HepG2 (cell line): ENCODE data around the gene TM4SF5. TPM values are rescaled to one million over a fixed set of nuclear protein-coding genes. Genes with fewer than 3 reads are reported as not detected.

Experiments used
- HNF4G ChIP-seq, 2 experiments: sonication (generic) in 1 of 2; formaldehyde crosslinking in 1 of 2; IDR thresholded peaks; 2 replicates each; pipeline versions ENCODE4 v1.4.0 to v1.6.1; 2011 to 2020; ENCODE audit warnings: borderline replicate concordance in 2 of 2, low read depth in 2 of 2, mild to moderate bottlenecking in 2 of 2, low read length in 1 of 2, missing genetic modification reagents in 1 of 2, moderate library complexity in 1 of 2
- HOXA5 ChIP-seq: sonication (generic); formaldehyde crosslinking; IDR thresholded peaks from 2 replicates; pipeline ENCODE4 v1.4.0; 2020; ENCODE audit warnings: missing genetic modification reagents
- HOXA7 ChIP-seq: sonication (generic); formaldehyde crosslinking; IDR thresholded peaks from 2 replicates; pipeline ENCODE4 v1.8.1; 2022; ENCODE audit warnings: mild to moderate bottlenecking, missing genetic modification reagents, moderate library complexity
- POLR2G ChIP-seq: fragments of 200-400 bp; formaldehyde crosslinking; IDR thresholded peaks from 2 replicates; pipeline ENCODE4 v1.6.1; 2018; ENCODE audit warnings: mild to moderate bottlenecking, low read depth, low read length, moderate library complexity
- RAD21 ChIP-seq: fragments of 450-650 bp; formaldehyde crosslinking; IDR thresholded peaks from 2 replicates; pipeline ENCODE4 v1.5.0; 2020; ENCODE audit warnings: mild to moderate bottlenecking
- SIN3A ChIP-seq: IDR thresholded peaks from 2 replicates; pipeline ENCODE4 v1.6.1; 2011; ENCODE audit warnings: low read depth, mild to moderate bottlenecking, control low read depth, low read length, borderline replicate concordance
- TCF12 ChIP-seq, 2 experiments: fragments of 450-650 bp in 1 of 2; sonication (generic) in 1 of 2; formaldehyde crosslinking in 1 of 2; IDR thresholded peaks; 2 replicates each; pipeline versions ENCODE4 v1.6.1 to v1.8.0; 2017 to 2022; ENCODE audit warnings: antibody characterized with exemption in 1 of 2, mild to moderate bottlenecking in 1 of 2, missing genetic modification reagents in 1 of 2, moderate library complexity in 1 of 2
- U2AF2 ChIP-seq: fragments of 200-400 bp; formaldehyde crosslinking; IDR thresholded peaks from 2 replicates; pipeline ENCODE4 v1.6.1; 2017; ENCODE audit warnings: low read depth, mild to moderate bottlenecking, low read length
- USF2 ChIP-seq, 2 experiments: sonication (generic) in 1 of 2; formaldehyde crosslinking in 1 of 2; IDR thresholded peaks; 2 replicates each; pipeline versions ENCODE4 v1.5.1 to v1.6.1; 2011 to 2020; ENCODE audit warnings: borderline replicate concordance in 1 of 2, low read depth in 1 of 2, low read length in 1 of 2, mild to moderate bottlenecking in 1 of 2, missing genetic modification reagents in 1 of 2, moderate library complexity in 1 of 2
- ZBTB4 ChIP-seq: sonication (generic); formaldehyde crosslinking; IDR thresholded peaks from 2 replicates; pipeline ENCODE4 v1.4.0; 2020; ENCODE audit warnings: missing genetic modification reagents, mild to moderate bottlenecking, borderline replicate concordance
- ZFAT ChIP-seq: sonication (generic); formaldehyde crosslinking; conservative IDR thresholded peaks from 2 replicates; pipeline ENCODE4 v1.8.1; 2023; ENCODE audit warnings: missing genetic modification reagents, inconsistent platforms
- ZMYM3 ChIP-seq: sonication (generic); formaldehyde crosslinking; IDR thresholded peaks from 2 replicates; pipeline ENCODE4 v1.5.1; 2020; ENCODE audit warnings: mild to moderate bottlenecking, missing genetic modification reagents
- ZNF256 ChIP-seq: sonication (generic); formaldehyde crosslinking; conservative IDR thresholded peaks from 2 replicates; pipeline ENCODE4 v1.4.0; 2020; ENCODE audit warnings: missing genetic modification reagents
- ZNF446 ChIP-seq: sonication (generic); formaldehyde crosslinking; IDR thresholded peaks from 2 replicates; pipeline ENCODE4 v1.5.0; 2020; ENCODE audit warnings: mild to moderate bottlenecking, missing genetic modification reagents
- ZNF775 ChIP-seq: sonication (generic); formaldehyde crosslinking; IDR thresholded peaks from 2 replicates; pipeline ENCODE4 v1.4.0; 2020; ENCODE audit warnings: missing genetic modification reagents, mild to moderate bottlenecking, moderate library complexity, borderline replicate concordance
- ZNF777 ChIP-seq: sonication (generic); formaldehyde crosslinking; IDR thresholded peaks from 2 replicates; pipeline ENCODE4 v1.4.0; 2020; ENCODE audit warnings: missing genetic modification reagents
- polyA plus RNA-seq, 8 experiments: library from polyadenylated mRNA; depleted of rRNA in 3 of 8; stranded (reverse) in 7 of 8; unstranded in 1 of 8; fragments of >200 nt; fragmentation: Illumina TruSeq in 4 of 8; extraction: Trizol in 4 of 8; gene quantifications; 2 replicates each; pipeline versions ENCODE4 v1.2.1 to v1.2.3, GENCODE V29; 2011 to 2016; ENCODE audit warnings: low read depth in 4 of 8, missing spikeins in 1 of 8, mixed read lengths in 1 of 8; ENCODE audit not compliant: insufficient read depth in 1 of 8
- total RNA-seq, 5 experiments: library from RNA; depleted of rRNA; stranded (reverse); fragments of >200 nt; fragmentation: Illumina TruSeq; extraction: Trizol; gene quantifications; 2 replicates each; pipeline ENCODE4 v1.2.3, GENCODE V29; 2016; ENCODE audit warnings: low read depth in 1 of 5
- TF ChIP-seq, protein P1 (sequence below): sonication (generic); formaldehyde crosslinking; IDR thresholded peaks from 2 replicates; pipeline ENCODE4 v1.5.0; 2020; ENCODE audit warnings: mild to moderate bottlenecking, missing genetic modification reagents
- TF ChIP-seq, protein P2 (sequence below): IDR thresholded peaks from 2 replicates; pipeline ENCODE4 v1.6.1; 2016; ENCODE audit warnings: missing biosample characterization, missing genetic modification reagents, low read depth

TM4SF5 gene
- total and polyA plus RNA-seq, 2 of the 13 experiments (the other 11 are each of a cell fraction or from before 2014, with no cell fraction given), result 30.1 to 126 TPM

DNA sequence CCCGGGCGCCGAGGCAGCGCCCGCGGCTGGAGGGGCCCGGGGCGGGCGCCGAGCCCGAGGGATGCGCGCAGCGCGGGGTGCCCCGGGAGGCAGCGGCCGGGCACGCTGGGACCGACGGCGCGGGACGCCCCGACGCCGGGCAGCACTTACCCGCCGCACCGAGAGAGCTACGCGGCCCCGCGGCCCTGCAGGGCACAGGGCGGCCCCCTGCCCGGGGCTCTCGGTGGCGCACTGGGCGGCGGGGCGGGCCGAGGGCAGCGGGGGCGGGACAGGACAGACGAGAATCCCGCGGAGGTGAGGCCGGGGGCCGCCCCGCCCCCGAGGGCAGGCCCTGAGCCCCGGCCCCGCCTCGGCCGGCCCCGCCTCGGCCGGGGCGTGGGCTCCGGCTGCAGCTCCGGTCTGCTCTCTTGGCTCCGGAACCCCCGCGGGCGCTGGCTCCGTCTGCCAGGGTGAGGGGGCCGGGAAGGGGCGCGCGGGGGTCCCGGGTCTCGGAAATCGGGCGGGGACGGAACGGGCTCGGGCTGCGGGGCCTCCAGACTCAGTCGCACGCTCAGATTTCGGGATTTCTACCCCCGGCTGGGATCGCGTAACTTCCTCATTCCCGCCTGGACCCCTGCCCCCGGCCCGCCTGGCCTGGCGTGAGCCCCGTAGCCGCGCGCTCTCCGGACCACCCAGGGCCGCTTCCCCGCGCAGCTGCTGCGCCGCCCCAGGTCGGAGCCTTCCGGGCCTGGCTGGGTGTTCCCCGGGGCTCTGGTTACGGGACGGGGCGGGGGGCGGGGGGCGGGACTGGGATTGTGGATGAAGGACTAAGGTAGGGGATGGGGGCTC, 35.3 kb downstream of the TM4SF5 start, which contains the start of gene PLD2 (continued):
- TF ChIP-seq USF2 (IDR thresholded peaks at IDR 0.05; ENCODE audit: low read depth, low read length), result no peak
- TF ChIP-seq USF2 (CRISPR knock-in tag; IDR thresholded peaks at IDR 0.05; ENCODE audit: borderline replicate concordance), result no peak
- TF ChIP-seq HOXA7 (CRISPR knock-in tag), result no peak
- TF ChIP-seq HOXA5 (CRISPR knock-in tag), result no peak
- TF ChIP-seq ZNF446, result peak; percentile 40; the same call in 1 of the 2 replicates
- TF ChIP-seq, protein P1, sequence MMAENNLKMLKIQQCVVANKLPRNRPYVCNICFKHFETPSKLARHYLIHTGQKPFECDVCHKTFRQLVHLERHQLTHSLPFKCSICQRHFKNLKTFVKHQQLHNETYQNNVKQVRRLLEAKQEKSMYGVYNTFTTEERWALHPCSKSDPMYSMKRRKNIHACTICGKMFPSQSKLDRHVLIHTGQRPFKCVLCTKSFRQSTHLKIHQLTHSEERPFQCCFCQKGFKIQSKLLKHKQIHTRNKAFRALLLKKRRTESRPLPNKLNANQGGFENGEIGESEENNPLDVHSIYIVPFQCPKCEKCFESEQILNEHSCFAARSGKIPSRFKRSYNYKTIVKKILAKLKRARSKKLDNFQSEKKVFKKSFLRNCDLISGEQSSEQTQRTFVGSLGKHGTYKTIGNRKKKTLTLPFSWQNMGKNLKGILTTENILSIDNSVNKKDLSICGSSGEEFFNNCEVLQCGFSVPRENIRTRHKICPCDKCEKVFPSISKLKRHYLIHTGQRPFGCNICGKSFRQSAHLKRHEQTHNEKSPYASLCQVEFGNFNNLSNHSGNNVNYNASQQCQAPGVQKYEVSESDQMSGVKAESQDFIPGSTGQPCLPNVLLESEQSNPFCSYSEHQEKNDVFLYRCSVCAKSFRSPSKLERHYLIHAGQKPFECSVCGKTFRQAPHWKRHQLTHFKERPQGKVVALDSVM, result no peak
- TF ChIP-seq HNF4G (IDR thresholded peaks at IDR 0.05; ENCODE audit: borderline replicate concordance, low read depth, low read length), result peak; percentile 5; the same call in 1 of the 2 replicates
- no peak for TF ChIP-seq HNF4G (CRISPR knock-in tag; IDR thresholded peaks at IDR 0.05; ENCODE audit: borderline replicate concordance, low read depth)
- TF ChIP-seq POLR2G, result peak; percentile 73
- TF ChIP-seq, protein P2, sequence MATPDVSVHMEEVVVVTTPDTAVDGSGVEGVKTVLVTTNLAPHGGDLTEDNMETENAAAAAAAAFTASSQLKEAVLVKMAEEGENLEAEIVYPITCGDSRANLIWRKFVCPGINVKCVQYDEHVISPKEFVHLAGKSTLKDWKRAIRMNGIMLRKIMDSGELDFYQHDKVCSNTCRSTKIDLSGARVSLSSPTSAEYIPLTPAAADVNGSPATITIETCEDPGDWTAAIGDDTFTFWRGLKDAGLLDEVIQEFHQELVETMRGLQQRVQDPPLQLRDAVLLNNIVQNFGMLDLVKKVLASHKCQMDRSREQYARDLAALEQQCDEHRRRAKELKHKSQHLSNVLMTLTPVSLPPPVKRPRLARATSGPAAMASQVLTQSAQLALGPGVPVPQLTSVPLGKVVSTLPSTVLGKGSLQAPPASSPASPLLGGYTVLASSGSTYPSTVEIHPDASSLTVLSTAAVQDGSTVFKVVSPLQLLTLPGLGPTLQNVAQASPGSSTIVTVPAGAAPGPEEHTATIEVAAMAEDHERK (CRISPR knock-in tag), result no peak
- no peak for TF ChIP-seq ZNF775 (CRISPR knock-in tag)
- no peak for TF ChIP-seq U2AF2
- no peak for TF ChIP-seq TCF12 (IDR thresholded peaks at IDR 0.05)
- no peak for TF ChIP-seq TCF12 (CRISPR knock-in tag; IDR thresholded peaks at IDR 0.05)
- no peak for TF ChIP-seq ZMYM3 (CRISPR knock-in tag)
- TF ChIP-seq RAD21 (CRISPR knock-in tag), result peak; percentile 55; the same call in 1 of the 2 replicates
- no peak for TF ChIP-seq ZBTB4 (CRISPR knock-in tag)
- peak; percentile 89 for TF ChIP-seq ZNF777 (CRISPR knock-in tag)
- TF ChIP-seq SIN3A, result no peak
- TF ChIP-seq ZNF256 (CRISPR knock-in tag), result no peak
- no peak for TF ChIP-seq ZFAT (CRISPR knock-in tag)
